NCI-H345 treated with DMSO at 0.1 percent for 48 hours (cell line): ENCODE results near the gene PLEK.
"Not testable (repeated sequence)": the region's sequence is repeated elsewhere in the genome, so short reads cannot be mapped to it uniquely, and the experiment has no call there.

Source experiments
- DNase-seq: peaks from one replicate; lab custom pipeline; 2025; ENCODE audit not compliant: unreplicated experiment; lab: John Stamatoyannopoulos, UW

The PLEK gene

GRCh38 chr2:68365087-68365486 is at the start of gene PLEK:
Gene PLEK (plus strand): TSS chr2:68365282. CDS start chr2:68365352, 70 bp downstream.
- no peak for DNase-seq

GRCh38 chr2:68316111-68316510 is 49.0 kb upstream of the PLEK start:
- no peak for DNase-seq

GRCh38 chr2:68317971-68318913 is 46.8 kb upstream of the PLEK start:
- no peak for DNase-seq

GRCh38 chr2:68318914-68319397 is 46.1 kb upstream of the PLEK start:
- no peak for DNase-seq

GRCh38 chr2:68319398-68320117 is 45.5 kb upstream of the PLEK start, which contains the start of gene CNRIP1:
Gene CNRIP1 (minus strand): TSS chr2:68319949. CDS start chr2:68319400, 549 bp downstream.
- DNase-seq, result peak; percentile 52

GRCh38 chr2:68320118-68320641 is 44.9 kb upstream of the PLEK start:
- DNase-seq, result peak; percentile 44

GRCh38 chr2:68325056-68325455 is 40.0 kb upstream of the PLEK start:
- no peak for DNase-seq

GRCh38 chr2:68328901-68329300 is 36.2 kb upstream of the PLEK start:
- DNase-seq, result no peak

GRCh38 chr2:68330691-68331090 is 34.4 kb upstream of the PLEK start:
- DNase-seq, result no peak

- no peak for DNase-seq
Measured at GRCh38 chr2:68333009-68333408, 32.1 kb upstream of the PLEK start.

- DNase-seq, result no peak
Measured at GRCh38 chr2:68333931-68334330, 31.2 kb upstream of the PLEK start.

GRCh38 chr2:68336192-68336591 is 28.9 kb upstream of the PLEK start:
- no peak for DNase-seq

- DNase-seq, result no peak
Measured at GRCh38 chr2:68340226-68341061, 24.6 kb upstream of the PLEK start.

GRCh38 chr2:68341062-68341329 is 24.1 kb upstream of the PLEK start:
- no peak for DNase-seq

GRCh38 chr2:68341583-68341982 is 23.5 kb upstream of the PLEK start:
- DNase-seq, result no peak

GRCh38 chr2:68342470-68342869 is 22.6 kb upstream of the PLEK start:
- DNase-seq, result no peak

- DNase-seq, result no peak
Measured at GRCh38 chr2:68344031-68344430, 21.1 kb upstream of the PLEK start.

- no peak for DNase-seq
Measured at GRCh38 chr2:68345129-68345875, 19.8 kb upstream of the PLEK start.

GRCh38 chr2:68349091-68349490 is 16.0 kb upstream of the PLEK start:
- not testable (repeated sequence) for DNase-seq

- DNase-seq, result no peak
Measured at GRCh38 chr2:68351997-68352396, 13.1 kb upstream of the PLEK start.
